Stimulated activated CD8-positive, alpha-beta memory T cell treated with anti-CD3 and anti-CD28 coated beads, Interleukin-15, amount 100 ng/mL, for 1 hour (primary cell): Measurements from ENCODE around the gene SLC24A3.

Experiments used
- DNase-seq: peaks from one replicate; pipeline ENCODE4 v3.0.0-alpha.2; 2020; ENCODE audit warnings: low read depth

SLC24A3 gene

DNA sequence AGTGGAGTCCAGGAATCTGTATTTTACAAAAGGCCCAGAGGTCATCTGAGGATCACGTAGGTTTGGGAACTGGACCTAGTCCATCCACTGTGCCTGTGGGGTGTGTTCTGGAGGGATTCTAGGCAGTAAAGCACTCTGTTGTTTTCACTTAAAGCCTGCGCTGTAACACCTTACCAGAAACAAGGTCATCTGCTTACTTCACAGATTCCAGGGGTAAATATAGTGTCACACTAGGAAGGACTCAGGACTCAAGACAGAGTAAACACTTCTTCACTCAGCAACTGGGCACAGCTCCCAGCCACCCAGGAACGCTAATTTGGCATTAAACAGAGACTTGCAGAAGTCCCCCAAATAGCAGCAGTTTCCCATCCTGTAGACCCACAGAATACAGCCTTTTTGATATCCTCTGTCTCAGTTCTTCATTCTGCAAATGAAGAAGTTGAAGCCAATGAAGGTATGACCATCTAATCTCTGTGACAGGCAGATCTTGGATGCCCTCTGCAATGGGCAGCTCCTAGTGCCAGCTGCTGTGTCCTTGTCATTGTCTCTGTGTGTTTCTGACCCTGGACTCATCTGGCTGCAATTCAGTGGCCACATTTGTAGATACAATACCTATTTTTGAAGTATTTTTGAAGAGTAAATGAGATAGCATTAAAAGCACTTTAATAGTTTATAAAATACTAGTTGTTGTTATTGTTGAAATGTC is 129.1 kb downstream of the SLC24A3 start:
- no peak for DNase-seq

GRCh38 chr20:19344341-19344740 is 131.9 kb downstream of the SLC24A3 start:
- DNase-seq: no peak

- no peak for DNase-seq
Measured at GRCh38 chr20:19347943-19348456, 135.6 kb downstream of the SLC24A3 start.

DNA sequence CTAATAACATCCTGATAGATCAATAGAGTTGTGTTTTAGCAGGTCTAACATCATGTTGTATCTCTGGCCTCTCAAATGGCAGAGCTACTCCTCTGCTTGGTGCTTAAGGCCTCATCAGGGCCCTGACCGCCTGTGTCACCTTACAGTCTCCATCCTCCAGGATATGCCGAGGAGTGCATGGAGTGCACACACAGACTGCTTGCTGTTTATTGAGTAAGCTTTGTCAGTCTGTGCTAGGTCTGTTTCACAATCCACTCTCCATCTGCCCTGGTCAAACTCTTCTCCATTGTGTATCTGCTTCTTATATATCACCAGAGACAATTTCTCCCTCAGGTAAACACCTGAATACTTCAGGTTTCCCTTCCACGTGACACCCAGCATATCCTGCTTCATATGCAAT is 136.1 kb downstream of the SLC24A3 start:
- no peak for DNase-seq

- DNase-seq: no peak
Measured at GRCh38 chr20:19349879-19350278, 137.4 kb downstream of the SLC24A3 start.

DNA sequence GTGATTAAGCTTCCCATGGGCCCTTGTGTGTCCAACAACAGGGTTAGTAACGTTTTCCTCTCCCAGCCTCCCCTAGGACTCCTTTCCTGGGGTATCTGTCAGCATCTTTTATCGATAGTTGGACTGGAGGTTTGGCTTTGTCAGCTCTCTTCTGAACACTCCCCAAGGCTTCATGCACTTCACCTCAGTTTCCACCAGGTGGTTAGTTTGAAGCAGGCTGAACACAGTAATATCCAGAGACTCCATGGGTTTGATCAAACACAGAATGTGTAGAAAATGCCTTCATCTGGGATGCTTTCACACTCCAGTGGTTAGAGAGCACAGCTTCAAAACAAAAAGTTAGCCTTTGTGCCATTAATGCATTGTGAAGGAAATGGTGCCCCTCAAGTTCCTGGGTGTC is 139.1 kb downstream of the SLC24A3 start:
- DNase-seq: no peak

DNA sequence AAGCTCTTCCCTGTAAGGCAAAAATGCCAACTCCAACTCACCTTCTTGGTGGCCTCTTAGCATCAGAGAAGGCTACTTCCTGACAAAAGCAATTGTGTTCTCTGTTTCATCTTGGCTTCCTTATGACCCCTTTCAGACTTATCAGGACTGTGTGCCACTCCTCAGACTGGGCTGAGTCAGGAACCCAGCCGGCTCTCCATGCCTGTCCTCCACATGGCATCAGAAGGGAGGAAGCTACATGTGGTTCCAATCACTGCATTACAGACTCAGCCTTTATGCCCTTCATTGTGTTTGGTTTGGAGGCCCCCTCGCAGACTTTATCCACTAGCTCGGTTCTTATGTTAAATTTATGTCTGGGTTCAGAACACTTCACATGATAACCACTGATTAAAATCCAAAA is 142.5 kb downstream of the SLC24A3 start:
- no peak for DNase-seq

DNA sequence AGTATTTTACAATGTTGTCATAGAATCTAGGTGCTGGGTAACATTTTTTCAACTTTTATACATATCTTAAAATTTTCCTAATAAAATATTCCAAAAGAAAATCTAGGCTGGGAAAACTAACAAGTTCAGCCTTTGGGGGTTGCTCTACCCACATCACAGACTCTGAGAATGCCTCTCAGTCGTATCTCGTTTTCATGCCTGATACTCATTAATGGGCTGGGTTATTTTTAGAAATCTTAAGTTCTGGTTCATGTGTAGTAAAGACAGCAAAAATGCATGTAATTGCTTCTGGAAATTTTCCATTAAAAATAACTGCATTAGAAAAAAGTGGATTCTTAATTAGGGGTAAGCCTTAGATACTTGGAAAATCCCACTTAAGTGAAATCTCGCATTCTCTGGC is 149.3 kb downstream of the SLC24A3 start:
- no peak for DNase-seq

GRCh38 chr20:19363476-19363875 is 151.0 kb downstream of the SLC24A3 start:
- DNase-seq: no peak

DNA sequence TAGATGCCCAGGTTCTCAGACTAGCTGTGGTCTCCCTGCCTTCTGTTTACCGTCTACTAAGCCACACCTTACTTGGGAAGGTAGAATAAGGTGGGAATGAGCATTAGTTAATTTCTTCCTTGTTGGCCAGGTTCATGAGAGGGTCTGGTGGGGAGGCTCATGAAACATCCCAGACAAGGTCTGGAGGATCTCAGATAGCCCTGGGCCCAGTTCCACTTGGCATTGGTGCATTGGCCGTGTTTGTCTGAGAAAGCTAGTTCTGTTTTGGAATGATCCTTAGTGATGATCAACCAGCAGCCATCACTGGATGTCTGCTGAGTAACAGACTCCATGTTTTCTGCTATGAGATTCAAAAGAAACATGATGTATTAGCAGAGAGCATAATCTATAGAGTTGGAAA is 155.1 kb downstream of the SLC24A3 start:
- DNase-seq: no peak

DNA sequence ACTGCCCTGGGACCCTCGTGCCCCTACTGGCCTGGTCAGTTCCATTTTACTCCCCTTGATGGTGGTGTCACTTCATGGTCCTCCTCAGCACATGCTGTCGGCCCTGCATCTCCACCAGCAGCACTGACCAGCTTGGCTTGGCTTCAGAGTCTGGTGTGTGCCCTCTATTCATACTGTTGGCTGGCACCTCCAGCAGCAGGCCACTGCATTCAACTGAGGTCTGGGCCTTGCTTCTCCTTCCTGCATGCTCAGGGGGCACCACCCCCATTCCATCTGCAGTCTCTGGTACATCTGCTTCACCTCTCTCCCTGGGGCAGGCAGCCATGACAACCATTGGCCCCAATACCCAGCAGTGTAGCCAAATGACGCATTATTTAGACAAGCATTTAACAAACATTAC is 155.9 kb downstream of the SLC24A3 start:
- no peak for DNase-seq

DNA sequence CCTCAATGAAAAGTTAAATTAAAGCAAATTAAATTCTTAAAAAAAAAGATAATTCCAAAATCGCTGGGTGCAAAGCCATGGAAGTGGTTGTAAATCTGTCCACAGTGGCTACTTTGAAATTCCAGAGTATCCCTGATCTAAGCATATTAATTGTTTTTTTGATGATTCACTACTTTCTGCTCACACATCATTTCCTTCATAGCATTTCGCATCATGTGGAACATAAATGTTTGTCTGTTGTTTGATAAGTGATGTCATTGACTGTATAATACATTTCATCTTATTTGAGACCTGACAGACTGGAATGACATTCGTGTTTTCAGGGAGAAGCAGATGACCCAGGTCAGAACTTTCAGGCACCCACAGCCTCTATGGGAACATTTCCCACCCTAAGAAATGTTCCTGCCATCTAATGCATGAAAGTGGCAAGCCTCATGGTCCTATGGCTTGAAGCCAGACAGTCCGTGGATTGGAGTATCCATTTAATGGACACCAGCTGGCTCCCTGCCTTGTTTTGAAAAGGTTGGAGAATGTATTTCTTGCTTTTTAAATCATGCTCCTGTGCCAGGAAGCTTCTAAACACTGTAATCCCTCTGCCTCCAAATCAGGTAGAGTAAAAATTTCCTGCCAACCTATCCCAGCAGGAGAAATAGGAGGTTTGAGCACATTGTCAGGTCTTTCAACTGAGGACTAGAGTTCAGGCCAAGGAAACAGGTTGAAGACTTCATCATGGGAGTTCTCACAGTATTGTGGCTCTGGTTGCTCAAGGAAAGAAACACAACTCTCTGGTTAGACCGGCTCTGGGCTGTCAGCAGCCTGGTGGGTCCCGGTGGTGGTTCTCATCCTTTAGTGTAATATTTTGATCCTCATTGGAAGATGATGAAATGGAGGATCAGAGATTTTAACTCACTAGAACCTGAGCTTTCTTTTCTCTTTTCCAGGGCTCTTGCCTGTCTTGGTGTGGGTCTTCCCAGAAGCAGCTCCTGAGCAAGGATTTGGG is 157.9 kb downstream of the SLC24A3 start:
- DNase-seq: no peak

- no peak for DNase-seq
Measured at GRCh38 chr20:19371112-19371511, 158.7 kb downstream of the SLC24A3 start.

- no peak for DNase-seq
Measured at GRCh38 chr20:19374216-19374615, 161.8 kb downstream of the SLC24A3 start.

- no peak for DNase-seq
Measured at GRCh38 chr20:19375395-19375794, 163.0 kb downstream of the SLC24A3 start.

GRCh38 chr20:19375801-19376200 is 163.4 kb downstream of the SLC24A3 start:
- no peak for DNase-seq

- no peak for DNase-seq
Measured at GRCh38 chr20:19376451-19377229, 164.2 kb downstream of the SLC24A3 start.

- DNase-seq: no peak
Measured at GRCh38 chr20:19378058-19378457, 165.6 kb downstream of the SLC24A3 start.

GRCh38 chr20:19380211-19380610 is 167.8 kb downstream of the SLC24A3 start:
- no peak for DNase-seq

DNA sequence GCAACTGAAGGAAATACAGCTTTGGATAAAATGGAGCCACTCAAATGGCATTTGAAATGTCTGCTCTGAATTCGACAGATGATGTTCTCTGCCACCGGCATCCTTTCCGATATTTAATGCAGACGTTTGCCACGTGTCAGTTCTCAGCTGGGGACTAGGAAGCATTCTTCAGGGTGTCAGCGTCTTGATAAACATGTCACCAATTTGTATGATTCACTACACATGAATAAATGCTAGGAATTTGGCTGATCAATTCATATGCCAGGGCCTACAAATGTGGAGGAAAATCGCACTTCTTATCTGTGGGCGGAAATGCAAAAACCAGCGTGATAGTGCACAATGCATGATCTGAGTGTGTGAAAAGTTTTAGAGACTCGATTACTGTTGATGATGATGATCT is 169.5 kb downstream of the SLC24A3 start:
- no peak for DNase-seq

- no peak for DNase-seq
Measured at GRCh38 chr20:19382386-19383340, 170.2 kb downstream of the SLC24A3 start.
